ENCODE results near the gene TTK. TPM values are rescaled to one million over a fixed set of nuclear protein-coding genes. Genes with fewer than 3 reads are reported as not detected.

Gene TTK
- total and polyA plus RNA-seq, 4 donors, result under 0.01 to 21.1 (median 0.53) TPM

- Histone ChIP-seq H3K9me3 (ENCODE audit: control insufficient read depth in 4 of 4, low read length in 3 of 4) (no peaks in the 10 kb centered on the region), H3K4me1 (ENCODE audit: control insufficient read depth in 4 of 4, insufficient read depth in 4 of 4, low read length in 3 of 4) (no peaks in the 10 kb centered on the region), H3K9ac (ENCODE audit: low read depth in 1 of 2, low read length in 2 of 2) (no peak overlapping the region), H3K27ac (ENCODE audit: low read depth in 1 of 2, low read length in 2 of 2) (no peak overlapping the region), H3K27me3 (ENCODE audit: control insufficient read depth in 4 of 4, insufficient read depth in 4 of 4, low read length in 3 of 4) (no peaks in the 10 kb centered on the region), H3K36me3 (ENCODE audit: control insufficient read depth in 4 of 4, insufficient read depth in 3 of 4, low read depth in 1 of 4, low read length in 3 of 4) (no peaks in the 10 kb centered on the region), H3K4me3 (ENCODE audit: low read depth in 1 of 3, low read length in 3 of 3) (no peak overlapping the region)
- DNase-seq (ENCODE audit: low spot score), result no peak
- no peak for TF ChIP-seq REST (IDR thresholded peaks at IDR 0.05)
- no peak for TF ChIP-seq EGR1 (IDR thresholded peaks at IDR 0.05; ENCODE audit: low read depth in 2 of 2)
- TF ChIP-seq NR2F2 (IDR thresholded peaks at IDR 0.05), result no peak
- no peak for TF ChIP-seq GABPA (IDR thresholded peaks at IDR 0.05 in 1 of 2, conservative IDR thresholded peaks at IDR 0.05 in 1 of 2)
- TF ChIP-seq RXRA (IDR thresholded peaks at IDR 0.05), result no peak
- TF ChIP-seq, protein P1, sequence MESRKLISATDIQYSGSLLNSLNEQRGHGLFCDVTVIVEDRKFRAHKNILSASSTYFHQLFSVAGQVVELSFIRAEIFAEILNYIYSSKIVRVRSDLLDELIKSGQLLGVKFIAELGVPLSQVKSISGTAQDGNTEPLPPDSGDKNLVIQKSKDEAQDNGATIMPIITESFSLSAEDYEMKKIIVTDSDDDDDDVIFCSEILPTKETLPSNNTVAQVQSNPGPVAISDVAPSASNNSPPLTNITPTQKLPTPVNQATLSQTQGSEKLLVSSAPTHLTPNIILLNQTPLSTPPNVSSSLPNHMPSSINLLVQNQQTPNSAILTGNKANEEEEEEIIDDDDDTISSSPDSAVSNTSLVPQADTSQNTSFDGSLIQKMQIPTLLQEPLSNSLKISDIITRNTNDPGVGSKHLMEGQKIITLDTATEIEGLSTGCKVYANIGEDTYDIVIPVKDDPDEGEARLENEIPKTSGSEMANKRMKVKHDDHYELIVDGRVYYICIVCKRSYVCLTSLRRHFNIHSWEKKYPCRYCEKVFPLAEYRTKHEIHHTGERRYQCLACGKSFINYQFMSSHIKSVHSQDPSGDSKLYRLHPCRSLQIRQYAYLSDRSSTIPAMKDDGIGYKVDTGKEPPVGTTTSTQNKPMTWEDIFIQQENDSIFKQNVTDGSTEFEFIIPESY (IDR thresholded peaks at IDR 0.05), result no peak
- no peak for TF ChIP-seq FOXA2 (IDR thresholded peaks at IDR 0.05)
- TF ChIP-seq, protein P2, sequence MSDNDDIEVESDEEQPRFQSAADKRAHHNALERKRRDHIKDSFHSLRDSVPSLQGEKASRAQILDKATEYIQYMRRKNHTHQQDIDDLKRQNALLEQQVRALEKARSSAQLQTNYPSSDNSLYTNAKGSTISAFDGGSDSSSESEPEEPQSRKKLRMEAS (IDR thresholded peaks at IDR 0.05), result no peak
- TF ChIP-seq RAD21 (IDR thresholded peaks at IDR 0.05), result no peak
- TF ChIP-seq, protein P3, sequence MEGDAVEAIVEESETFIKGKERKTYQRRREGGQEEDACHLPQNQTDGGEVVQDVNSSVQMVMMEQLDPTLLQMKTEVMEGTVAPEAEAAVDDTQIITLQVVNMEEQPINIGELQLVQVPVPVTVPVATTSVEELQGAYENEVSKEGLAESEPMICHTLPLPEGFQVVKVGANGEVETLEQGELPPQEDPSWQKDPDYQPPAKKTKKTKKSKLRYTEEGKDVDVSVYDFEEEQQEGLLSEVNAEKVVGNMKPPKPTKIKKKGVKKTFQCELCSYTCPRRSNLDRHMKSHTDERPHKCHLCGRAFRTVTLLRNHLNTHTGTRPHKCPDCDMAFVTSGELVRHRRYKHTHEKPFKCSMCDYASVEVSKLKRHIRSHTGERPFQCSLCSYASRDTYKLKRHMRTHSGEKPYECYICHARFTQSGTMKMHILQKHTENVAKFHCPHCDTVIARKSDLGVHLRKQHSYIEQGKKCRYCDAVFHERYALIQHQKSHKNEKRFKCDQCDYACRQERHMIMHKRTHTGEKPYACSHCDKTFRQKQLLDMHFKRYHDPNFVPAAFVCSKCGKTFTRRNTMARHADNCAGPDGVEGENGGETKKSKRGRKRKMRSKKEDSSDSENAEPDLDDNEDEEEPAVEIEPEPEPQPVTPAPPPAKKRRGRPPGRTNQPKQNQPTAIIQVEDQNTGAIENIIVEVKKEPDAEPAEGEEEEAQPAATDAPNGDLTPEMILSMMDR (IDR thresholded peaks at IDR 0.05; ENCODE audit: low read depth, low read length, missing input control), result no peak
- TF ChIP-seq, protein P4, sequence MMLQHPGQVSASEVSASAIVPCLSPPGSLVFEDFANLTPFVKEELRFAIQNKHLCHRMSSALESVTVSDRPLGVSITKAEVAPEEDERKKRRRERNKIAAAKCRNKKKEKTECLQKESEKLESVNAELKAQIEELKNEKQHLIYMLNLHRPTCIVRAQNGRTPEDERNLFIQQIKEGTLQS (IDR thresholded peaks at IDR 0.05), result no peak
- TF ChIP-seq TAF1 (conservative IDR thresholded peaks at IDR 0.05), result no peak
- TF ChIP-seq HNF4A (conservative IDR thresholded peaks at IDR 0.05), result no peak
- no peak for TF ChIP-seq HNF4G (IDR thresholded peaks at IDR 0.05)
- TF ChIP-seq FOXA1 (IDR thresholded peaks at IDR 0.05), result no peak
- no peak for TF ChIP-seq YY1 (IDR thresholded peaks at IDR 0.05)
- no peak for TF ChIP-seq SP1 (IDR thresholded peaks at IDR 0.05)
- no peak for TF ChIP-seq JUND (IDR thresholded peaks at IDR 0.05)
These were observed 10.5 kb upstream of the TTK start for GRCh38 chr6:79993911-79994309.

Measured in liver (tissue), 9 donors.